ENCODE results near the gene NID1. TPM values are rescaled to one million over a fixed set of nuclear protein-coding genes. Genes with fewer than 3 reads are reported as not detected.
A peak's percentile ranks its signal among the peaks of the same experiment; 100 is the strongest.

Gene NID1
- total RNA-seq, 4 donors from 2014 or later, result 23.4 to 80.0 (median 30.7) TPM

GRCh38 chr1:236110137-236110536 is 45.2 kb upstream of the NID1 start:
- intact Hi-C loops (cut with DNase I; ENCODE audit: low total_unique reads), result loop anchor here (5.0 kb wide), 1 partner anchor 382 kb away; no protein-coding TSS in a partner anchor
- no peak overlapping the region for H3K4me3 ChIP-seq (ENCODE audit: low read depth, poor library complexity, severe bottlenecking)
- DNase-seq (ENCODE audit: low spot score in 2 of 2), result no peak
- 77 to 87% methylated on average over 9 to 13 of the region's 13 CpGs for WGBS, 2 donors
- no peak for TF ChIP-seq CTCF (IDR thresholded peaks at IDR 0.05)
- TF ChIP-seq POLR2A (IDR thresholded peaks at IDR 0.05), result no peak

- intact Hi-C loops (cut with DNase I; ENCODE audit: low total_unique reads), result no loop called here
- 86 to 89% methylated on average over 7 of the region's 7 CpGs for WGBS, 2 donors
- no peak for TF ChIP-seq CTCF (IDR thresholded peaks at IDR 0.05)
- no peak for TF ChIP-seq POLR2A (IDR thresholded peaks at IDR 0.05)
- DNase-seq (ENCODE audit: low spot score in 2 of 2), result no peak
- no peak overlapping the region for H3K4me3 ChIP-seq (ENCODE audit: low read depth, poor library complexity, severe bottlenecking)
Measured at GRCh38 chr1:236108027-236108648, 43.2 kb upstream of the NID1 start.

DNA sequence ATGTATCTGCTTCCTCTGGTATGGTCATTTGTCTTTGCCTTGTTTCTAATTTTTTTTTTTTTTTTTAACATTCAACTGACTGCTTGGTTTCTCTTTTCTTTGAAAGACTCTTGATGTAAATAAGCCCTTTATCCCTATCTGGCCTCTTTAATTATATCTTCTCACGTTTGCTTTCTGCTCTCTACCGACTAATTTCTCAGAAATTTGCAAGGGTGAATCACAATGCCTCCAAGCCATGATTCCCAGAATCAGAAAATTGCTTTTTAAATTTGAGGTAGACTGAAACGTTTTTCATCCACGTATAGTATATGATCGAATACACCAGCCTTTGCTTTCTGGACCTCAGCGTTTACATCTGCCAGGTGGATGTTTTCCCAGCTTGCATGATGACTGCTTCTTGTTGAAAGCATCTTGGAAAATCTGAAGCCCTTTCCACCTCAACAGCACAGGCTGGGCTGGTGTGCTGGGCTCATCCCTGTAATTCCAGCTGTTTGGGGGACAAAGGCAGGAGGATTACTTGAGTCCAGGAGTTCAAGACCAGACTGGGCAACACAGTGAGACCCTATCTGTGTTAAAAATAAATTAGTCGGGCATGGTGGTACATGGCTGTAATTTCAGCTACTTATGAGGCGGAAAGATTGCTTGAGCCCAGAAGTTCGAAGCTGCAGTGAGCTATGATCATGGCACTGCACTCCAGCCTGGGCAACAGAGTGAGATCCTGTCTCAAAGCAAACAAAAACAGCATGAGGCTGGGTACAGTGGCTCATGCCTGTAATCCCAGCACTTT is 42.4 kb upstream of the NID1 start:
- intact Hi-C loops (cut with DNase I; ENCODE audit: low total_unique reads), result no loop called here
- DNase-seq (ENCODE audit: low spot score in 2 of 2), result no peak
- H3K4me3 ChIP-seq (ENCODE audit: low read depth, poor library complexity, severe bottlenecking), result no peak overlapping the region
- no peak for TF ChIP-seq POLR2A (IDR thresholded peaks at IDR 0.05)
- TF ChIP-seq CTCF (IDR thresholded peaks at IDR 0.05), result no peak
- WGBS, 2 donors, result 55 to 59% methylated on average over 9 of the region's 9 CpGs

DNA sequence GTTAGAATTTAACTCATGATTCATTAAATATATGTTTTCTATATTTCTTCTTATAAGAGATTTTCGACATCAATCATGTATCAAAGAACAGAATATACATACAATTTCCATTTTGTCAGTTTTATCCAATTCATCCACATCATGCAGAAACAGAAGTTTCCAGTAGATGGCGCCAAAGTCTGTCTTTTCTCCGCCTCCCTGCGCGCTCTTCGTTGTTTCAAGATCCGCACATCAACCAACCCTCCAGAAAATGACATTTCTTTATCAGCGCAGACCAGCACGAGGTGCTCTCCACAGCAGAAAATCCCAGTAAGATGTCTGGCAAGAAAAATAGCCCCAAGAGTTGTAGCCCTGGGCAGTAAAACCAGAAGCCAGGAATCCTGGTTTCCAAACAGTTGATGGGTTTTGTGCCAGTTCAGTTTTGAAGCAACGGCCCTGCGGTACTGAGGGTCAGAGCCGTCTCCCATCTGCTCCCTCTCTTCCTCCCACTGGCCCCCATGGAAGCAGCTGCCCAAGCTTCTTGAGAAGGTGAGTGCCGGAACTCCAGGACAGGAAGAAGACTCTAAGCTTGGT is 38.8 kb upstream of the NID1 start:
- intact Hi-C loops (cut with DNase I; ENCODE audit: low total_unique reads), result no loop called here
- peak in 1 of 2 donors; percentile 45 for DNase-seq (ENCODE audit: low spot score in 2 of 2)
- H3K4me3 ChIP-seq (ENCODE audit: low read depth, poor library complexity, severe bottlenecking), result no peak overlapping the region
- WGBS, 2 donors, result 19 to 25% methylated on average over 13 of the region's 13 CpGs
- TF ChIP-seq POLR2A (IDR thresholded peaks at IDR 0.05), result no peak
- no peak for TF ChIP-seq CTCF (IDR thresholded peaks at IDR 0.05)

GRCh38 chr1:236103059-236103458 is 38.2 kb upstream of the NID1 start:
- intact Hi-C loops (cut with DNase I; ENCODE audit: low total_unique reads), result no loop called here
- TF ChIP-seq POLR2A (IDR thresholded peaks at IDR 0.05), result no peak
- H3K4me3 ChIP-seq (ENCODE audit: low read depth, poor library complexity, severe bottlenecking), result no peak overlapping the region
- DNase-seq (ENCODE audit: low spot score in 2 of 2), result no peak
- WGBS, 2 donors, result 22 to 26% methylated on average over 7 of the region's 7 CpGs

- DNase-seq (ENCODE audit: low spot score in 2 of 2), result no peak
- WGBS, 2 donors, result 57 to 59% methylated on average over 11 of the region's 11 CpGs
- TF ChIP-seq CTCF (IDR thresholded peaks at IDR 0.05) (no peak), POLR2A (IDR thresholded peaks at IDR 0.05) (no peak)
- intact Hi-C loops (cut with DNase I; ENCODE audit: low total_unique reads), result no loop called here
- no peak overlapping the region for H3K4me3 ChIP-seq (ENCODE audit: low read depth, poor library complexity, severe bottlenecking)
Measured at GRCh38 chr1:236102611-236103010, 37.7 kb upstream of the NID1 start.
